Measurements from ENCODE around the gene ATG2A. TPM values are rescaled to one million over a fixed set of nuclear protein-coding genes. Genes with fewer than 3 reads are reported as not detected.

Gene ATG2A
- total and polyA plus RNA-seq, 5 donors = 13.3 to 17.9 (median 13.6) TPM

GRCh38 chr11:64866173-64866491, 50.9 kb downstream of the ATG2A start:
- no peak for DNase-seq
- Histone ChIP-seq H3K4me3 (ENCODE audit: low read length) (no peak overlapping the region), H3K4me1 (ENCODE audit: control insufficient read depth, insufficient read depth, low read length) (peaks cover 46% of the 10 kb centered on the region), H3K27ac (ENCODE audit: low read length) (no peak overlapping the region), H3K27me3 (ENCODE audit: control insufficient read depth, insufficient read depth) (no peaks in the 10 kb centered on the region), H3K9me3 (ENCODE audit: control insufficient read depth, low read length) (no peaks in the 10 kb centered on the region)
- 97% methylated on average over 4 of the region's 4 CpGs for WGBS
- intact Hi-C loops (cut with DNase I) = no loop called here
- ATAC-seq = no peak

DNA sequence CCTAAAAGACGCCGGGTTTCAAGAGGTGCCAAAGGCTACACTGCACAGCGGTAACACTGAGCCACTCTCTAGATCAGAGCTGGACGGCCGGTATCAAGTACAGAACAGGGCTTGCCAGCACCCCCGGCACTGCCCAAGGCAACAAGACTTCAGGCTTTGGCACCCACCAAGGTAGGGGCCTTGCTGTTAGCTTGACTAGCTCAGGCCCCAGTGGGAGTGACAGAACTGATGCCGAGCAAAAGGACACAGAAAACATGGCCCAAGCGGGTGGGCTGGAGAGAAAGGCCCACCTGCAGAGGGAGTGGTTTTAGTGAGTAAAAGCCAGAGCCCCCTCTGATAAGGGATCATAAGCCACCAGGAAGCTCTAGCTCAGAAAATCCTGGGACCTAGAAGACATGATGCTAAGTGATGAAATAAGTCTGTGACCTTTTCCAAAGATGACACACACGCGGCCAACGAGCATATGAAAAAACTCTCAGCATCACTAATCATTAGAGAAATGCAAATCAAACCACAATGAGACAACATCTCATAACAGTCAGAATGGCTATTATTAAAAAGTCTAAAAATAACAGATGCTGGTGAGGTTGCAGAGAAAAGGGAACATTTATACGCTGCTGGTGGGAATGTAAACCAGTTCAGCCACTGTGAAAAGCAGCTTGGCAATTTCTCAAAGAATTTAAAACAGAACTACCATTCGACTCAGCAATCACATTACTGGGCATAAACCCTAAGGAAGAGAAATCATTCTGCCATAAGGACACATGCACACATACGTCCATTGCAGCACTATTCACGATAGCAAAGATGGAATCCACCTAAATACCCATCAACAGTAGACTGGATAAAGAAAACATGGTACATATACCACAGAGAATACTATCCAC, 51.5 kb downstream of the ATG2A start:
- DNase-seq (peak in 1 of 3 donors; percentile 64), ATAC-seq (peak; percentile 2 to 9)
- H3K4me3 ChIP-seq (ENCODE audit: low read length) = no peak overlapping the region
- H3K27ac ChIP-seq (ENCODE audit: low read length) = peak overlapping the region; percentile 87
- intact Hi-C loops (cut with DNase I) = no loop called here
- no peaks in the 10 kb centered on the region for H3K27me3 ChIP-seq (ENCODE audit: control insufficient read depth, insufficient read depth)
- no peaks in the 10 kb centered on the region for H3K9me3 ChIP-seq (ENCODE audit: control insufficient read depth, low read length)
- 58% methylated on average over 15 of the region's 15 CpGs for WGBS
- peaks cover 42% of the 10 kb centered on the region for H3K4me1 ChIP-seq (ENCODE audit: control insufficient read depth, insufficient read depth, low read length)

DNA sequence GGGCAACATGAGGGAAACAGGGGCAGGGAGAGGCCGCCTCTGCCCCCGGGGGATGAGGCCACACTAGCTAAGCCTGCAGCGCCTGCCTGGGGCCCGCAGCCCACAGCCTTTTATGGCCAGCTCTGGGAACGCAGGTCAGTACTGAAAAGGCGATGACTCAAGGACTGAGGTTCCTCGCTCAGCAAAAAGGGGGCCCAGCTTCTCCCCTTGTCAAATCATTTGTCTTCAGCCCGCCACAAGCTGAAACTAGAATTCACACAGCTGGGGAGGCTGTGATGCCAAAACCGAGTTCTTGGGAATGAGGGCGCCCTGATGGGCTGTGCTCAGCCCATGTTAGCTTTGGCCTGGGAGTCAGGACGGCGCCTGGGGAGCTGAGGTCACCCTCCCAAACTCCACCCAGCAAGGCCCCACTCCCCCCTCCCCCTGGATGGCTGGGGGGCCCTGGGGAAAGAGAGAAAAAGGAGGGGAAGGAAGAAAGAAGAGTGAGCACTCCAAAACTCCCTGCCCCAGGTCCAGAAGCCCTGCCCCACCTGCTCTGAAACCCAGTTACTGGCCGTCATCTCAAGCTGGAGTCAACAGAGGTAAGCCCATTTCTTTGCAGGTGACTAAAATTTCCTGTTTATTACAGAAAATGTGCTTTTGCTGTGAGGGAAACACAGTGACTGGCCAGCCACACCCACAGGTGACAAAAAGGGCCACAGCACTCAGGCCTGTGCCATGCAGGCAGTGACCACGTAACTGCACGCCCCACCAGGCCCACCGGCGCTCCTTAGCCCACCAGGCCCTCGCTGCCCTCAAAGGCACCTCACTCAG, 52.3 kb downstream of the ATG2A start:
- H3K9me3 ChIP-seq (ENCODE audit: control insufficient read depth, low read length) = no peaks in the 10 kb centered on the region
- ATAC-seq (peak; percentile 80 to 88), DNase-seq (peak; percentile 84 to 94 (median 92))
- WGBS = 39% methylated on average over 18 of the region's 18 CpGs
- H3K4me3 ChIP-seq (ENCODE audit: low read length) = no peak overlapping the region
- H3K27ac ChIP-seq (ENCODE audit: low read length) = peak overlapping the region; percentile 87
- intact Hi-C loops (cut with DNase I) = no loop called here
- H3K4me1 ChIP-seq (ENCODE audit: control insufficient read depth, insufficient read depth, low read length) = peaks cover 34% of the 10 kb centered on the region
- no peaks in the 10 kb centered on the region for H3K27me3 ChIP-seq (ENCODE audit: control insufficient read depth, insufficient read depth)

GRCh38 chr11:64864135-64864472, 52.9 kb downstream of the ATG2A start:
- Histone ChIP-seq H3K9me3 (ENCODE audit: control insufficient read depth, low read length) (no peaks in the 10 kb centered on the region), H3K27ac (ENCODE audit: low read length) (peak overlapping the region; percentile 87), H3K4me1 (ENCODE audit: control insufficient read depth, insufficient read depth, low read length) (peaks cover 28% of the 10 kb centered on the region), H3K4me3 (ENCODE audit: low read length) (no peak overlapping the region), H3K27me3 (ENCODE audit: control insufficient read depth, insufficient read depth) (no peaks in the 10 kb centered on the region)
- DNase-seq = no peak
- intact Hi-C loops (cut with DNase I) = no loop called here
- WGBS = 47% methylated on average over 9 of the region's 9 CpGs
- ATAC-seq = peak; percentile 1 to 2

GRCh38 chr11:64863391-64864060, 53.5 kb downstream of the ATG2A start:
- intact Hi-C loops (cut with DNase I) = no loop called here

DNA sequence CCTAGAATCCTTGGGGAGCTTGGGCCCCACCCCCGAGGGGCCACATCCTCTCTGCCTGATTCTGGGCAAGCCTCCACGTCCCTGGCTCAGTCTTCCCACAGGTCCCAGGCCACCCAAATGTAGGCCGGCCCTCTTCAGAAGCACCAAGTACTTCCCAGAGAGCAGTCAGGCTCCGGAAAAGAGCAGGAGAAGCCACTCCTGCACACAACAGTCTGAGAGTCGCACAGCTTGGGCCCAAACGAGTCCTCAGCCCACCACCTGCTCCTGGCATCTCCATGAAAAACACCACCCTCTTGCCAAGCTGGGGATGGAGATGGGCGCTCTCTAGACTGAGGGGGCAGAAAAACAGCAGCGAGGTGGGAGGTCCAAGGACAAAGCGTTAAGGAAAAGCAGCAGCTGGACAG, 54.0 kb downstream of the ATG2A start:
- no peak overlapping the region for H3K4me3 ChIP-seq (ENCODE audit: low read length)

More at GRCh38 chr11:64863391-64864060, 53.5 kb downstream of the ATG2A start:
- Histone ChIP-seq H3K4me1 (ENCODE audit: control insufficient read depth, insufficient read depth, low read length) (peaks cover 31% of the 10 kb centered on the region), H3K4me3 (ENCODE audit: low read length) (no peak overlapping the region), H3K27me3 (ENCODE audit: control insufficient read depth, insufficient read depth) (no peaks in the 10 kb centered on the region), H3K9me3 (ENCODE audit: control insufficient read depth, low read length) (no peaks in the 10 kb centered on the region), H3K27ac (ENCODE audit: low read length) (peak overlapping the region; percentile 87)
- peak; percentile 60 to 68 for ATAC-seq
- WGBS = 49% methylated on average over 23 of the region's 23 CpGs
- peak in 2 of 3 donors; percentile 87 to 88 for DNase-seq

DNA sequence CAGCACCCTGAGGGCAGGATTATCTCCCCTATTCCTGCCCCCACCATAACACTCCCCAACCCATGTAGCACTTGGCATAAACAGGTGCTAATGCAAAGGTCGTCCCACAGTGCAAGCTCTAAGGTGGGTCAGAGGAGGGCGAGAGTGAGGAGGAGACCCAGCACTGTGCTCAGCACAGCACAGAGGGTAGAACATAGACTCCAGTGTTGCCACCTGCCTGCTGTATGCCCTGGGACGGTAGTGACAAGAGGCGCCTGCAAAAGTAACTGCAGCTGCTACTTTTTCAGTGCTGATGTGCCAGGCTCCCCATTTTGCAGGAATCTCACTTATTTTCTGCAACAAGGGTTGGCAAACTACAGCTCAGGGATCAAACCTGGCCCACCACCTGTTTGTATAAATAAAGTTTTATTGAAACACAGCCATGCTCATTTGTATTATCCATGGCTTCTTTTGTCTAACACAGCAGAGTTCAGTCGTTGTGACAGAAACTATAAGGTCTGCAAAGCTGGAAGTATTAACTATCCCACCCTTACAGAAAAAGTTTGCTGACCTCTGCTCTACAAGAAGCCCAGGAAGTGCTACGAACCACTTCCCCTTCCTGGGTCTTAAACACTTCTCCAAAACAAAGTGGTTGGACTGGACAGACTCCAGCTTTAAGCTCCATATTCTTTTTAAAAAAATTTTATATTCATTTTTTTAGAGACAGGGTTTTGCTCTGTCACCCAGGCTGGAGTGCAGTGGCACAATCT, 55.6 kb downstream of the ATG2A start:
- Histone ChIP-seq H3K4me1 (ENCODE audit: control insufficient read depth, insufficient read depth, low read length) (peaks cover 36% of the 10 kb centered on the region), H3K4me3 (ENCODE audit: low read length) (no peak overlapping the region), H3K9me3 (ENCODE audit: control insufficient read depth, low read length) (no peaks in the 10 kb centered on the region), H3K27ac (ENCODE audit: low read length) (no peak overlapping the region), H3K27me3 (ENCODE audit: control insufficient read depth, insufficient read depth) (no peaks in the 10 kb centered on the region)
- WGBS = 89% methylated on average over 6 of the region's 6 CpGs
- ATAC-seq = no peak
- intact Hi-C loops (cut with DNase I) = no loop called here
- DNase-seq = no peak

More for the DNA sequence above, 54.0 kb downstream of the ATG2A start:
- intact Hi-C loops (cut with DNase I) = no loop called here
- 39% methylated on average over 9 of the region's 9 CpGs for WGBS
- no peaks in the 10 kb centered on the region for H3K9me3 ChIP-seq (ENCODE audit: control insufficient read depth, low read length)
- peaks cover 31% of the 10 kb centered on the region for H3K4me1 ChIP-seq (ENCODE audit: control insufficient read depth, insufficient read depth, low read length)
- H3K27me3 ChIP-seq (ENCODE audit: control insufficient read depth, insufficient read depth) = no peaks in the 10 kb centered on the region
- ATAC-seq (peak; percentile 2 to 37), DNase-seq (peak; percentile 74 to 89 (median 85))
- H3K27ac ChIP-seq (ENCODE audit: low read length) = peak overlapping the region; percentile 87

DNA sequence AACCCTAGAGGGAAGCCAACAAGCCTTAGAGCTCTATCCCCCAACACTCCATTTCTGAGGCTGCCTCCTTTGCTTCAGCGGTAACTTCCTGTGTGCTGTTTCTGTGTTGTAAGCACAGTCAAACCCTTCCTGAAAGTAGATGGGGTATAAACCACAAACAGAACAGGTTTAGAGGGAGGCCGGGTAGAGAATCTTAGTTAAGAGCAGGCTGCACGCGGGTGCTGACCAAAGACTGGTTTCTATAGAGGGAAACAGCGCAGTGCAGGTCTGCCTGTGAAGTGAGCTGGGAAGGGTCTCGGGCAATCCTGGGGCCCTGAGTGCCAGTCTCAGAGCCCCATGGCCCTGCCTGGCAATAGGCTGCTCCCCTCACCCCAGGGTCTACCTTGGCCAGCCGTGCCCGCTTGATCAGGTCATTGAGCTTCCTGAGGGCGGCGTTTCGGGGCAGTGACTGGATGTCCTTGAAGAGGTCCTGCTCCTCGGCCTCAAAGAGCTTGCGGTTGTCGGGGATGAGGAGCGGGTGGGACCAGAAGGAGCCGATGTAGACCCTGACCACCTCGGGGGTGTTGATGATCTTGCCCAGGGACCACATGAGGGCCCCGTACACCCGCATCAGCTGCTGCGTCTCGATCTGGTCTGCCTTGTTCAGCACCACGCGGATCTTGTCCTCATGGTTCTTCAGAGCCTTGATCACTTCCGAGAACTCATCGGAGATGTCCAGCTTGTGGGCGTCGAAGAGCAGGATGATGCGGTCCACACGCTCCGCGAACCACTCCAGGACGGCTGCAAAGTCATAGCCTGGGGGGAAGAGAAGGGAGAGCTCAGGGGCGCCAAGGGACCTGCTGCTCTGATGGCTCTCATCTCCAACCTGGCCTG, 57.2 kb downstream of the ATG2A start:
- no peak overlapping the region for H3K4me3 ChIP-seq (ENCODE audit: low read length)
- H3K9me3 ChIP-seq (ENCODE audit: control insufficient read depth, low read length) = no peaks in the 10 kb centered on the region
- DNase-seq (peak in 2 of 3 donors; percentile 52 to 58), ATAC-seq (no peak)
- 90% methylated on average over 33 of the region's 33 CpGs for WGBS
- no peak overlapping the region for H3K27ac ChIP-seq (ENCODE audit: low read length)
- no peaks in the 10 kb centered on the region for H3K27me3 ChIP-seq (ENCODE audit: control insufficient read depth, insufficient read depth)
- H3K4me1 ChIP-seq (ENCODE audit: control insufficient read depth, insufficient read depth, low read length) = peaks cover 42% of the 10 kb centered on the region
- intact Hi-C loops (cut with DNase I) = no loop called here

DNA sequence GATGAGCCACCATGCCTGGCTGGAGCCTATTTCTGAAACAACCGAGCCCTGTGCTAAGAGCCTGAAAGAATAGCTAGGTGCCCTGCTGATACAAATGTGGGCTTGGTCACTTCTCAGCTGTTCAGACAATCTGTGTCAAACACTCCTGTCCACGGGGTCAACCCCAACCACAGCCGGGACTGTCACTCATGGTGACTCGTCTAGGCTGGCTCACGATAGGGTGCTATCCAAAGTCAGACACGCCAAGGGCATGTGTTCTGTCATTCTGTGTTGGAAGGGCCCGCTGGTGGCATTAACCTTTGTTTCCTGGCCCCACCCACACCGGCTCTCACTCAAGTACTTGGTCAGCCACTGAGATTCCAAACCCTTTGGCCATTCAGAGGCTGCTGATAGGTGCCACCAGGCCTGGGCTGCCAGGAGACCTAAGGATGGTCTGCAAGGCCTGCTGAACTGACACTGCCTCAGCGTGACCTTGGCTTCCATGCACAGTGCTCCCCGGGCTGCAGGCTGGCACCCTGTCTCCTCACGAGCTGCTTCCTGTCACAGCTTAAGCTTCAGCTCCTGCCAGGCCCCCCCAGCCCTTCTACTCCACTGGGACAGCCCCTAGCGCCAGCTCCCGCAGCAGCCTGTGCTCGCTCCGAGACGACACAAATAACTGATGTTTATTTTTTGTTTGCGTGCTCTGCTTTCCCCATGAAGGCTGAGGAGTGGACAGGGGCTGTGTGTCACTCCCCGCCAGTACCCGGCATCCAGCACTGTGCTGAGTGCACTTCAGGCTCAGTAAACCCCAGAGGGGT, 58.3 kb downstream of the ATG2A start:
- WGBS = 63% methylated on average over 19 of the region's 19 CpGs
- ATAC-seq (peak; percentile 4 to 40), DNase-seq (peak in 2 of 3 donors; percentile 76 to 81)
- H3K9me3 ChIP-seq (ENCODE audit: control insufficient read depth, low read length) = no peaks in the 10 kb centered on the region
- intact Hi-C loops (cut with DNase I) = no loop called here
- H3K27me3 ChIP-seq (ENCODE audit: control insufficient read depth, insufficient read depth) = no peaks in the 10 kb centered on the region
- H3K4me3 ChIP-seq (ENCODE audit: low read length) = no peak overlapping the region
- peak overlapping the region; percentile 77 for H3K27ac ChIP-seq (ENCODE audit: low read length)
- H3K4me1 ChIP-seq (ENCODE audit: control insufficient read depth, insufficient read depth, low read length) = peaks cover 38% of the 10 kb centered on the region
